HCT116 (cell line): ENCODE data around the gene HIRIP3. TPM values are rescaled to one million over a fixed set of nuclear protein-coding genes. Genes with fewer than 3 reads are reported as not detected.
A peak's percentile ranks its signal among the peaks of the same experiment; 100 is the strongest.

ENCODE experiments used
- ATAC-seq: fragments of 200-7000 bp; cut with Tn5 transposase; 2 replicates; pipeline ENCODE4 v1.9.1; 2020; ENCODE audit warnings: mild to moderate bottlenecking, moderate library complexity
- BruUV-seq: library from RNA; stranded (reverse); fragments of 400-500 nt; replicated peaks from 2 replicates; lab custom pipeline; 2021; lab: Mats Ljungman, UMichigan
- CTCF ChIA-PET: fragments of 300-600 bp; sonication (Branson Sonifier 250); formaldehyde crosslinking; loops from one replicate; lab custom pipeline; 2021; ENCODE audit warnings: antibody characterized with exemption; lab: Charles Lee
- POLR2A ChIA-PET: fragments of 300-600, 350-600 bp; sonication (Branson Sonifier 250); formaldehyde crosslinking; loops from one replicate; lab custom pipeline; 2021; ENCODE audit warnings: antibody characterized with exemption; lab: Charles Lee
- RAD21 ChIA-PET, 2 experiments: fragments of 300-600 bp; sonication (Branson Sonifier 250); formaldehyde crosslinking; loops; one replicate each; lab custom pipeline; 2023; ENCODE audit warnings: low total read pairs in 2 of 2; ENCODE audit not compliant: uncharacterized antibody in 2 of 2, unreplicated experiment in 2 of 2, low non-redundant PET in 1 of 2; lab: Charles Lee
- DNase-seq: peaks from one replicate; pipeline ENCODE4 v3.0.0-alpha.2; 2010; ENCODE audit warnings: low read depth, low spot score
- H2AFZ ChIP-seq: fragments of 200-600 bp; shearing (Covaris generic), sonication (generic); 2 replicates; pipeline ENCODE4 v1.6.1; 2017; ENCODE audit warnings: low read depth, mixed run types, mixed read lengths, antibody characterized with exemption, low read length; ENCODE audit not compliant: poor library complexity, severe bottlenecking
- H3K27ac ChIP-seq: 2 replicates; pipeline ENCODE4 v1.5.1; 2012; ENCODE audit warnings: low read depth, low read length
- H3K27me3 ChIP-seq: fragments of 200-600 bp; sonication (generic); 2 replicates; pipeline ENCODE4 v1.6.1; 2016; ENCODE audit warnings: mixed run types, low read length, mixed read lengths; ENCODE audit not compliant: insufficient read depth
- H3K36me3 ChIP-seq, 2 experiments: fragments of 200-500 bp in 1 of 2; fragments of 200-600 bp in 1 of 2; sonication (Bioruptor generic) in 1 of 2; sonication (generic) in 1 of 2; 2 replicates each; pipeline versions ENCODE4 v1.5.1 to v1.6.1; 2014 to 2016; ENCODE audit warnings: low read length in 2 of 2, inconsistent platforms in 1 of 2, mixed read lengths in 1 of 2, mixed run types in 1 of 2; ENCODE audit not compliant: insufficient read depth in 2 of 2, control insufficient read depth in 1 of 2
- H3K4me1 ChIP-seq, 2 experiments: fragments of 200-600 bp in 1 of 2; sonication (generic) in 1 of 2; 2 replicates each; pipeline versions ENCODE4 v1.5.1 to v1.6.1; 2012 to 2017; ENCODE audit warnings: low read length in 2 of 2, inconsistent platforms in 1 of 2, mild to moderate bottlenecking in 1 of 2, mixed read lengths in 1 of 2, mixed run types in 1 of 2, moderate library complexity in 1 of 2; ENCODE audit not compliant: insufficient read depth in 2 of 2, control insufficient read depth in 1 of 2
- H3K4me2 ChIP-seq: fragments of 200-600 bp; sonication (generic); 2 replicates; pipeline ENCODE4 v1.6.1; 2017; ENCODE audit warnings: mixed run types, low read length, mixed read lengths
- H3K4me3 ChIP-seq, 2 experiments: fragments of 200-600 bp in 1 of 2; sonication (generic) in 1 of 2; replicated peaks in 1 of 2; 2 replicates each; pipeline ENCODE4 v1.5.1; 2011 to 2016; ENCODE audit warnings: low read length in 2 of 2, control low read depth in 1 of 2, low read depth in 1 of 2, mild to moderate bottlenecking in 1 of 2, mixed read lengths in 1 of 2, mixed run types in 1 of 2
- H3K79me2 ChIP-seq: fragments of 200-600 bp; sonication (generic); 2 replicates; pipeline ENCODE4 v1.6.1; 2017; ENCODE audit warnings: mild to moderate bottlenecking, mixed run types, low read length, moderate library complexity, mixed read lengths; ENCODE audit not compliant: insufficient read depth
- H3K9ac ChIP-seq: fragments of 200-600 bp; sonication (generic); 2 replicates; pipeline ENCODE4 v1.6.1; 2016; ENCODE audit warnings: low read length, mixed read lengths
- H3K9me2 ChIP-seq: fragments of 200-600 bp; sonication (generic), shearing (Covaris generic); 2 replicates; pipeline ENCODE4 v1.6.1; 2017; ENCODE audit warnings: mixed run types, mild to moderate bottlenecking, moderate library complexity; ENCODE audit not compliant: insufficient read depth
- H3K9me3 ChIP-seq, 2 experiments: fragments of 200-500 bp in 1 of 2; fragments of 200-600 bp in 1 of 2; sonication (Bioruptor generic) in 1 of 2; sonication (generic) in 1 of 2; 2 replicates each; pipeline ENCODE4 v1.6.1; 2014 to 2017; ENCODE audit warnings: low read length in 2 of 2, mixed read lengths in 2 of 2, inconsistent platforms in 1 of 2, low read depth in 1 of 2, mild to moderate bottlenecking in 1 of 2, mixed run types in 1 of 2, moderate library complexity in 1 of 2; ENCODE audit not compliant: control insufficient read depth in 1 of 2, insufficient read depth in 1 of 2
- H4K20me1 ChIP-seq: fragments of 200-600 bp; sonication (generic), shearing (Covaris generic); 2 replicates; pipeline ENCODE4 v1.6.1; 2017; ENCODE audit warnings: mixed run types, mild to moderate bottlenecking, moderate library complexity; ENCODE audit not compliant: insufficient read depth
- CTCF ChIP-seq, 3 experiments: fragments of 200-600 bp in 1 of 3; sonication (generic) in 1 of 3; IDR thresholded peaks in 2 of 3; conservative IDR thresholded peaks in 1 of 3; 2 replicates each; pipeline ENCODE4 v1.5.1; 2012 to 2017; ENCODE audit warnings: low read depth in 2 of 3, low read length in 2 of 3, antibody characterized with exemption in 1 of 3, borderline replicate concordance in 1 of 3, control low read depth in 1 of 3, mild to moderate bottlenecking in 1 of 3, mixed read lengths in 1 of 3, mixed run types in 1 of 3, moderate library complexity in 1 of 3; ENCODE audit not compliant: insufficient read depth in 1 of 3
- POLR2AphosphoS5 ChIP-seq: IDR thresholded peaks from 2 replicates; pipeline ENCODE4 v1.6.1; 2011; ENCODE audit warnings: mild to moderate bottlenecking, low read depth, low read length, moderate library complexity
- RAD21 ChIP-seq: IDR thresholded peaks from 2 replicates; pipeline ENCODE4 v1.6.1; 2012; ENCODE audit warnings: low read depth, mild to moderate bottlenecking
- REST ChIP-seq: IDR thresholded peaks from 2 replicates; pipeline ENCODE4 v1.6.1; 2012; ENCODE audit warnings: low read depth
- SIN3A ChIP-seq: IDR thresholded peaks from 2 replicates; pipeline ENCODE4 v1.6.1; 2012; ENCODE audit warnings: low read depth
- intact Hi-C: fragments of 100-400 bp; cut with micrococcal nuclease; formaldehyde crosslinking; loops from 2 replicates; pipeline ENCODE4 v1.10.0; 2022
- total RNA-seq: library from RNA; stranded (reverse); gene quantifications from one replicate; pipeline ENCODE4 v1.2.1, GENCODE V29; 2021; ENCODE audit not compliant: unreplicated experiment

The HIRIP3 gene
- total RNA-seq, 1 experiment from 2014 or later: 21.8 TPM

DNA sequence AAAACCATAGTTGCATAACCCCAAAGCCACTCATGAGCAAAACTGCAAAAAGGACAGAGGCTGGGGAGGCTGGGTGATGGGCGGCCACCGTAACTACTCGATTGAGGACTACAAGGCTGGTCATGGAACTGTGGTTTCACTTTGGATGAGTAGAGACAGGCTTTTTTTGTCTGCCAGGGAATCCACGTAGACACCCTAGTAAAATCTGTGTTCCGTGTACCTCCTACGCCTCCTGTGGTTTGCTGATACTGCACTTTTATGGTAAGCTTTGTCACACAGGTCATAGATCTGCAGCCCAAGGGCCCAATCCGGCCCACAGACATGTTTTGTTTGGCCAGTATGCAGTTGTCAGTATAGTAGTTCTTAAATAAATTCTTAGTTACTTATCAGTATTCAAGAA is 37.9 kb upstream of the HIRIP3 start:
- intact Hi-C loops: loop anchor here (2.0 kb wide), 1 partner anchor 340 kb away; no protein-coding TSS in a partner anchor
- BruUV-seq: no TSS peak
- H3K27ac ChIP-seq: no peak overlapping the region
- ChIA-PET POLR2A (no interaction called here), CTCF (interaction anchor here (1.3 to 2.6 kb wide), 3 partner anchors 16 to 333 kb away, joined by 3 to 34 read pairs (median 8); no protein-coding TSS in a partner anchor)
- no peak overlapping the region for H2AFZ ChIP-seq
- H3K4me2 ChIP-seq: no peak overlapping the region
- DNase-seq: no peak
- no peaks in the 10 kb centered on the region for H3K9me2 ChIP-seq
- ATAC-seq: no peak
- peaks cover 0 to 5% of the 10 kb centered on the region in 2 experiments; a peak in 2 of 4 replicates for H3K4me1 ChIP-seq
- H3K27me3 ChIP-seq: no peaks in the 10 kb centered on the region
- H4K20me1 ChIP-seq: no peaks in the 10 kb centered on the region
- TF ChIP-seq SIN3A: no peak
- no peak for TF ChIP-seq POLR2AphosphoS5
- TF ChIP-seq, all 23 proteins: peak for 0
- RAD21 ChIA-PET: interaction anchor here in 1 of 2 experiments (0.6 to 2.5 kb wide), 2 partner anchors 333 to 338 kb away, joined by 6 to 8 read pairs; no protein-coding TSS in a partner anchor
- Histone ChIP-seq H3K79me2 (no peaks in the 10 kb centered on the region), H3K36me3 (no peaks in the 10 kb centered on the region), H3K9ac (no peak overlapping the region), H3K4me3 (no peak overlapping the region), H3K9me3 (no peaks in the 10 kb centered on the region)

DNA sequence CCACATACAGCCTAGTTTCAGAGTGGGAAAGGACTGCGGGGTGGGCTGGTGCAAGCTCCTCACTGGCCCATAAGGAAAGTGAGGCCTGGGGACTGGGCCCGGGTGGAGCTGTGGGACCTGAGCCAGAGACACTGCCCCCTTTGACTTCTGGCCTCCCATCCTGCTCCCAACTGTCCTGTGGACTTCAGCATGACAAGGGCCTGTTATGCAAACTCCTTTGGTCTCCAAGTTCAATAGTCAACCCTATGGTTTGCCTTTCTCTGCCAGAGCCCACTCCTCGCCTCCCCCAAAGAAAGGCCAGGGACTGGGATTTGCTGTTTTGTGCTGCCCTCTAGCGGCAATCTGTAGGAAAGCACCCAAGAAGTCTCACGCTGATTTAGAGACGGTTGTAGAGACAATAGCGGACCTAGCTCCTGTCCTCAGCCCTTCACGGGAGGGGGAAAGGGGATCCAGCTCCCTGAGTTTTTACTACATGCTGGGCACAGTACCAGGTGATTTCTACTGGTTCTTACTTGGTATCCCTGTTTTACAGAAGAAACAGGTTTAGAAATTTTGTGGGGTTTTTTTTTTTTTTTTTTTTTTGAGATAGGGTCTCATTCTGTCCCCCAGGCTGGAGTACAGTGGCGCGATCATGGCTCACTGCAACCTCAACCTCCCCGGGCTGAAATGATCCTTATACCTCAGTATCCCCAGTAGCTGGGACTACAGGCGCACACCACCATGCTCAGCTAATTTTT is 36.8 kb upstream of the HIRIP3 start:
- Histone ChIP-seq H3K9me3 (no peaks in the 10 kb centered on the region), H3K27me3 (no peaks in the 10 kb centered on the region), H3K9me2 (no peaks in the 10 kb centered on the region), H4K20me1 (no peaks in the 10 kb centered on the region), H3K9ac (no peak overlapping the region), H3K4me2 (0 out of 2 replicates have a peak overlapping the region, but pooled peaks have one; percentile 15), H3K79me2 (no peaks in the 10 kb centered on the region), H3K4me3 (no peak overlapping the region), H3K27ac (no peak overlapping the region), H3K36me3 (no peaks in the 10 kb centered on the region), H2AFZ (no peak overlapping the region), H3K4me1 (peaks cover 0 to 5% of the 10 kb centered on the region in 2 experiments; a peak in 2 of 4 replicates)
- intact Hi-C loops: loop anchor here (1.0 to 2.0 kb wide), 2 partner anchors 332 to 339 kb away; no protein-coding TSS in a partner anchor
- ChIA-PET RAD21 (interaction anchor here (0.5 to 2.5 kb wide), 6 partner anchors 184 to 341 kb away, joined by 3 to 11 read pairs (median 5); no protein-coding TSS in a partner anchor), CTCF (interaction anchor here (0.7 to 2.6 kb wide), 21 partner anchors 9 to 341 kb away, joined by 3 to 34 read pairs (median 3); partner anchors contain the start of genes PAGR1, SEZ6L2, TAOK2 and TBX6), POLR2A (interaction anchor here (0.7 kb wide), 2 partner anchors 59 to 91 kb away, joined by 3 to 4 read pairs; partner anchors contain the start of gene MAPK3)
- TF ChIP-seq RAD21: peak; percentile 95
- no peak for TF ChIP-seq REST
- TF ChIP-seq CTCF (IDR thresholded peaks at IDR 0.05 in 2 of 3, conservative IDR thresholded peaks at IDR 0.05 in 1 of 3; ENCODE audit: borderline replicate concordance in 1 of 3, insufficient read depth in 1 of 3, low read depth in 2 of 3, low read length in 2 of 3): peak; percentile 86 to 97 (median 87)
- ATAC-seq (peak; percentile 79), DNase-seq (peak; percentile 58)
- no TSS peak for BruUV-seq
